Right atrium auricular region (tissue), 2 donors: ENCODE data around the gene FER. TPM values are rescaled to one million over a fixed set of nuclear protein-coding genes. Genes with fewer than 3 reads are reported as not detected.
"Not testable (repeated sequence)": the region's sequence is repeated elsewhere in the genome, so short reads cannot be mapped to it uniquely, and the experiment has no call there.

Source experiments
- DNase-seq: peaks from one replicate; pipeline ENCODE4 v3.0.0-alpha.2; 2019; ENCODE audit warnings: low spot score
- H3K27ac ChIP-seq, 2 donors: fragments of 200-600 bp; sonication (generic); 1 replicate in 1 of 2; 2 replicates in 1 of 2; pipeline ENCODE4 v1.5.1; 2016 to 2019
- H3K27me3 ChIP-seq, 2 donors: fragments of 200-600 bp; sonication (generic); one replicate each; pipeline versions ENCODE4 v1.5.1 to v1.6.0; 2017 to 2019
- H3K36me3 ChIP-seq: fragments of 200-600 bp; sonication (generic); one replicate; pipeline ENCODE4 v1.5.1; 2016
- H3K4me1 ChIP-seq, 2 donors: fragments of 200-600 bp; sonication (generic); one replicate each; pipeline versions ENCODE4 v1.5.1 to v1.6.0; 2017 to 2019
- H3K4me3 ChIP-seq, 2 donors: fragments of 200-600 bp; sonication (generic); 1 replicate in 1 of 2; 2 replicates in 1 of 2; pipeline ENCODE4 v1.5.1; 2017 to 2019; ENCODE audit warnings: mild to moderate bottlenecking in 1 of 2, moderate library complexity in 1 of 2
- H3K9me3 ChIP-seq, 2 donors: fragments of 200-600 bp; sonication (generic); one replicate each; pipeline ENCODE4 v1.5.1; 2019
- CTCF ChIP-seq, 2 donors: fragments of 200-600 bp; sonication (generic); IDR thresholded peaks; one replicate each; pipeline ENCODE4 v1.5.1; 2019; ENCODE audit warnings: antibody characterized with exemption in 2 of 2
- total RNA-seq, 2 donors: library from RNA; depleted of rRNA; stranded (reverse); fragments of >200 nt; gene quantifications; one replicate each; pipeline ENCODE4 v1.1.0, GENCODE V29; 2016

The FER gene
- total RNA-seq, 2 donors from 2014 or later = 10.6 to 12.9 TPM

DNA sequence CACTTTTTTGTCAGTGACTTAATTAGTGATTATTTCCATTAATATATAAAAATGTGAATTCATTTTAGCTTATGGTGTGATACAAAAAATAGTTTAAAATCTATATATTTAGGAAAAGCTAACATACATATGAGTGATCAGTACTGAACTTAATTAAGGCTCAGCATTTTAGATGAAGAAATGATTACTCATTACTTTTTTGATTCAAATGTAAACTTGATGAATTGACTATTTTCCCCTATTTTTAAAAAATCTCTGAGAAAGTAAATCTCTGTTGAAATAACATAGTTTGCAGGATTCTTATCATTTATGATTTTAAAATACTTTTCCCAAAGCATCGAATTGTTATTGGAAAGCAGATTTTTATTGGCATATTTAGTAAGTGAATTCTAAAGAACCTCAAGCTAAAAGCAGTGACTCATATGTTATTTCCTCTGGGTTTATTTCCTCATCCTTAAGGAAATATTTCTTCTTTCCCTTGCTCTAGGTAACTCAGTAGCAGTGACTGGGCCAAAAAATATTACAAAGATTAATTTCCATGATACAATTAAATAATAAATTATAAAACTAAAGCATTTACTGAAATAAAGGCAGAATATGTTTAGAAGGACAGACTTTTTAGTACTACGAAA is 290.6 kb downstream of the FER start:
- Histone ChIP-seq H3K36me3 (no peaks in the 10 kb centered on the region), H3K27me3 (no peaks in the 10 kb centered on the region), H3K4me3 (no peak overlapping the region), H3K9me3 (no peaks in the 10 kb centered on the region), H3K27ac (no peak overlapping the region), H3K4me1 (no peaks in the 10 kb centered on the region)
- DNase-seq = no peak
- no peak for TF ChIP-seq CTCF (IDR thresholded peaks at IDR 0.05)

DNA sequence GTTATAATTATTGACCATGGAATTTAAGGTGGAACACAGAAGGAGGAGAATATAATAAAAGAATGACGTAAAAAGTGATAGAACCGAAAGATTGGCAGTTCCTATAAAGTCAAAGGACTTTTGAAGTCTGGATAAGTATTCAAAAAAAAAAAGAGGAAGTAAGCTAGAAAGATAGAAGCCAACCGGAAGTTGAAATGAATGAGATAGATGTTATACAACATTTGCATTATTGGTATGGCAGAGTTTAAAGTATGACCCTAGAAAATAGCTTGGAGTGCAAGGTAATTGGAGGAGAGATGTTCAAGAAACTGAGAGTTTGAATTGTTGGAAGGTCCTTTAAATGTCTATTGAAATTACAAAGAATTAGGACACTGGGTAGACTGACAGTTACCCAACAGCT is 293.6 kb downstream of the FER start:
- Histone ChIP-seq H3K9me3 (no peaks in the 10 kb centered on the region), H3K4me3 (no peak overlapping the region), H3K36me3 (no peaks in the 10 kb centered on the region), H3K4me1 (no peaks in the 10 kb centered on the region), H3K27ac (no peak overlapping the region), H3K27me3 (no peaks in the 10 kb centered on the region)
- TF ChIP-seq CTCF (IDR thresholded peaks at IDR 0.05) = no peak
- DNase-seq = no peak

DNA sequence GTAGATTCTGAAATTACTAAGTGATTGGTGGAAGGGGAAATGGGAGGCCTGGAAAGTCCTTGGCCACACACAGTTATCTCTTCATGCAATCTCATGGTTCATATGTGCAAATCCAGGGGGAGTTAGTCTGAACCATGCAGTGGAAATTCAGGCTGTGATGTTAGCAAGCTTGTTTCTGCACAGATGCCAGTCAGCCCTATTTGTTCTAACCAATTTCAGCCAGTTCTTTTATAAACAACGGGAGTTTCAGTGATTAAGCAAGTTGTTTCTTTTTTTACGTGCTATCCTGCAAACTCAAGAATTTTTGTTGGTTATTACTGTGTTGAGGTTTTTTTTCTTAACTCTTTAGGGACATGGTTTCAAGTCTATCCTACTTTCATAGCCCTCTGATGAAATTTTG is 298.0 kb downstream of the FER start:
- no peaks in the 10 kb centered on the region for H3K4me1 ChIP-seq
- no peaks in the 10 kb centered on the region for H3K36me3 ChIP-seq
- no peaks in the 10 kb centered on the region for H3K27me3 ChIP-seq
- H3K9me3 ChIP-seq = no peaks in the 10 kb centered on the region
- no peak for DNase-seq
- no peak overlapping the region for H3K4me3 ChIP-seq
- no peak for TF ChIP-seq CTCF (IDR thresholded peaks at IDR 0.05)
- no peak overlapping the region for H3K27ac ChIP-seq

- Histone ChIP-seq H3K9me3 (no peaks in the 10 kb centered on the region), H3K27ac (no peak overlapping the region), H3K4me1 (peaks cover 0 to 5% of the 10 kb centered on the region in 2 donors), H3K27me3 (no peaks in the 10 kb centered on the region), H3K36me3 (no peaks in the 10 kb centered on the region), H3K4me3 (no peak overlapping the region)
- no peak for DNase-seq
- no peak for TF ChIP-seq CTCF (IDR thresholded peaks at IDR 0.05)
Observed at GRCh38 chr5:109049565-109049964, 301.9 kb downstream of the FER start.

DNA sequence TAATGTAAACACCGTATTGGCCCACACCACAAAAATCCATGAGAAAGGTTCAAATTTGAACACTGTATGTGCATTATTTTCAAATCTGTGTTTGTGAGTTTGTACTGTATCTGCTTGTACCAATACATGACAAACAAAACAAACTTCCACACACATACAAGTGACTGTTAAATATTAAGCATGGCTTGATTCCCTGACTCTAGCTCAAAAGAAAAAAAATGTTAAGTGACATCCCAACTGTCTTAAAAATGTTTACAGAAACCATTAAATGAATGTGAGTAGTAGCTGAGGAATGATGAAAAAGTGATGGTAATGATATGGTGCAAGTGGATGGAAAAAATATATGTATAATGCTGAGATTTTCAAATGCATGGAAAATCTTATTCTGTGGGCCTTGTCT is 302.6 kb downstream of the FER start:
- H3K27ac ChIP-seq, H3K27me3 ChIP-seq, H3K36me3 ChIP-seq, H3K4me1 ChIP-seq, H3K4me3 ChIP-seq, H3K9me3 ChIP-seq, DNase-seq: not testable (repeated sequence)

DNA sequence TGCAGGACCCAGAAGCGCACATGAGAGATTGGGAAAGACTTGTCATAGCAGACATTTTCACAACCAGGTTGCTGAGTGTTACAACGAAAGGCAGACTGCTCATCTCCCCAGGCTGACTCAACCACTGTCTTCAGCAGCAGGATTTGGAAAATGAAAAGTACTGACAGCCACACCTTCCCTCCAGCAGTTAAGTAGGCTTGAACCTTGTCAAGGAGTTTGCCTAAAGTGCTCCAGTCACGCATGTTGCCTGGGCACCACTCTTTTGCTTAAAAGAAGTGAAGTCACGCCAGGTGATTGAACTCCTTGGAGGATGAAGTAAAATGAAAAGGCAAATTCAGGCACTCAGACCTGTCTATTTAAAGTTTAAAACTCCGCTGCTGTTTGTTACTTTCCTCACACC is 304.5 kb downstream of the FER start:
- H3K27me3 ChIP-seq, H3K27ac ChIP-seq, H3K4me1 ChIP-seq, H3K9me3 ChIP-seq, H3K4me3 ChIP-seq, H3K36me3 ChIP-seq, DNase-seq: not testable (repeated sequence)

GRCh38 chr5:109053995-109054417 is 306.3 kb downstream of the FER start:
- no peak for DNase-seq
- Histone ChIP-seq H3K27ac (no peak overlapping the region), H3K9me3 (peaks cover 0 to 5% of the 10 kb centered on the region in 2 donors), H3K4me1 (peaks cover 0 to 5% of the 10 kb centered on the region in 2 donors), H3K36me3 (no peaks in the 10 kb centered on the region), H3K4me3 (no peak overlapping the region), H3K27me3 (no peaks in the 10 kb centered on the region)
- TF ChIP-seq CTCF (IDR thresholded peaks at IDR 0.05) = no peak
